ENCODE data around the gene UTS2B.

UTS2B gene

DNA sequence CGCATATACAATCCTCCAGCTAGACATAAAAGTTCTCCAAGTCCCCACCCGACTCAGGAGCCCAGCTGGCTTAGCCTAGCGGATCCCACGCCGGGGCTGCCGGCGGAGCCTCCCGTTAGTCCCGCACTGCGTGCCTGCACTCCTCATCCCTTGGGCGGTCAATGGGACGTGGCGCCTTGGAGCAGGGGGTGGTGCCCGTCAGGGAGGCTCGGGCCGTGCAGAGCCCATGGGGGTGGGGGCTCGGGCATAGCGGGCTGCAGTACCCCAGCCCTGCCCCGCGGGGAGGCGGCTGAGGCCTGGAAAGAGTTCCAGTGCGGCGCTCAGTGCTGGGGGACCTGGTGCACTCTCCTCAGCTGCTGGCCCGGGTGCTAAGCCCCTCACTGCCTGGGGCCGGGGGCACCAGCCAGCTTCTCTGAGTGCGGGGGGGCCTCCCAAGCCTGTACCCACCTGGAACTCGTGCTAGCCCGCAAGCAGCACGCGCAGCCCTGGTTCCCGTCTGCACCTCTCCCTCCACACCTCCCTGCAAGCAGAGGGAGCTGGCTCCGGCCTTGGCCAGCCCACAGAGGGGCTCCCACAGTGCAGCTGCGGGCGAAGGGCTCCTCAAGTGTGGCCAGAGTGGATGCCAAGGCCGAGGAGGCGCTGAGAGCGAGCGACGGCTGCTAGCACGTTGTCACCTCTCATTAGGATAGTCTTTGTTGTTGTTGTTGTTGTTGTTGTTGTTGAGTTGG is 13.3 kb downstream of the UTS2B start:
- DNase-seq (ENCODE audit: low read depth), result no peak
- H3K4me3 ChIP-seq (replicated peaks; ENCODE audit: low read depth, low read length), result no peak overlapping the region
- TF ChIP-seq, protein P1, sequence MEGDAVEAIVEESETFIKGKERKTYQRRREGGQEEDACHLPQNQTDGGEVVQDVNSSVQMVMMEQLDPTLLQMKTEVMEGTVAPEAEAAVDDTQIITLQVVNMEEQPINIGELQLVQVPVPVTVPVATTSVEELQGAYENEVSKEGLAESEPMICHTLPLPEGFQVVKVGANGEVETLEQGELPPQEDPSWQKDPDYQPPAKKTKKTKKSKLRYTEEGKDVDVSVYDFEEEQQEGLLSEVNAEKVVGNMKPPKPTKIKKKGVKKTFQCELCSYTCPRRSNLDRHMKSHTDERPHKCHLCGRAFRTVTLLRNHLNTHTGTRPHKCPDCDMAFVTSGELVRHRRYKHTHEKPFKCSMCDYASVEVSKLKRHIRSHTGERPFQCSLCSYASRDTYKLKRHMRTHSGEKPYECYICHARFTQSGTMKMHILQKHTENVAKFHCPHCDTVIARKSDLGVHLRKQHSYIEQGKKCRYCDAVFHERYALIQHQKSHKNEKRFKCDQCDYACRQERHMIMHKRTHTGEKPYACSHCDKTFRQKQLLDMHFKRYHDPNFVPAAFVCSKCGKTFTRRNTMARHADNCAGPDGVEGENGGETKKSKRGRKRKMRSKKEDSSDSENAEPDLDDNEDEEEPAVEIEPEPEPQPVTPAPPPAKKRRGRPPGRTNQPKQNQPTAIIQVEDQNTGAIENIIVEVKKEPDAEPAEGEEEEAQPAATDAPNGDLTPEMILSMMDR (IDR thresholded peaks at IDR 0.05; ENCODE audit: low read length, missing control alignments), result no peak

DNA sequence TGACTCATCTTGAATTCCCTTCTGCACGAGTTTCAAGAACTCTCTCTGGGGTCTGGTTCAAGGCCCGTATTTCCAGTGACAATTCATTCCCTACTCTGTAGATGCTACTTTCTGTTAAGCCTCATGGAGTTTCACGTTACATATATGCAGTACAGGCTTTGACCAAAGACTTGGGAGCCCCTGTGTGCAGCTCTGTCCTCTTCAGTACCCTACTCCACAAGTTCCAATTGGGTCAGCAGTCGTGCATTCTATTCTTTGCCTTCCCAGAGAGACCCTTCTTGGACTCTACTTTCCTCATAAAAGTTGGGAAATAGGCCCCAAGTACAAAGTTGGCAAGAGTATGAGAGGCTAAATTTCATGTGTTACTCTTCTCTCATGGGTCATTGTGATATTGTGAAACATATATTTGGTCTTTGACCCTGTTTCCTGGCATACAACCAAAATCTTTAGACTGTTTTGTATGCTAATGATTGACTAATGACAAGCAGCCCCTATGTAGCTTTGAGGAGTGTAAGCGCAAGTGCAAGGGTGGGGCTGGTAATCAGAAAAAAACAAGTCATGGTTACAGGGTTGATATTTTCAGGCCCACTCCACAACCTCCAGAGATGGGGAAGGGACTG is 16.1 kb downstream of the UTS2B start:
- H3K4me3 ChIP-seq (replicated peaks; ENCODE audit: low read depth, low read length), result no peak overlapping the region
- TF ChIP-seq, protein P1 (IDR thresholded peaks at IDR 0.05; ENCODE audit: low read length, missing control alignments), result no peak
- DNase-seq (ENCODE audit: low read depth), result no peak

DNA sequence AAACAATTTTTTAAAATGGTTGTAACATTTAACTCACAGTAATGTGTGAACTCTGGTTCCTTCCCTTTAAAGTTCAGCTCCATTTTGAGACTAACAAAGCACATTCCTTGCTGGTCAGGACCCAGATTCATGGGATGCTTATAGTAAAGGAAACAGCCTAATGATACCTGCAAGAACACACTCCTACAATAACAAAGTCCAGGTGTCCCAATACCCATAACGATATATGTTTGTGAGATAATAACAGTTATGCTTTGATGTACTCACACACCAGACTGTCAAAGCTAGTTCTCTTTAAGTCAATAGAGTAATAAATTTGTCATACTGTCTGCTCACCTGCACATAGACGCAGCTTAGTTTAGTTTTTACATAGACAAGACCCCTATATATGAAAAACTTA is 17.0 kb downstream of the UTS2B start:
- TF ChIP-seq, protein P1 (IDR thresholded peaks at IDR 0.05; ENCODE audit: low read length, missing control alignments), result no peak
- no peak overlapping the region for H3K4me3 ChIP-seq (replicated peaks; ENCODE audit: low read depth, low read length)
- no peak for DNase-seq (ENCODE audit: low read depth)

DNA sequence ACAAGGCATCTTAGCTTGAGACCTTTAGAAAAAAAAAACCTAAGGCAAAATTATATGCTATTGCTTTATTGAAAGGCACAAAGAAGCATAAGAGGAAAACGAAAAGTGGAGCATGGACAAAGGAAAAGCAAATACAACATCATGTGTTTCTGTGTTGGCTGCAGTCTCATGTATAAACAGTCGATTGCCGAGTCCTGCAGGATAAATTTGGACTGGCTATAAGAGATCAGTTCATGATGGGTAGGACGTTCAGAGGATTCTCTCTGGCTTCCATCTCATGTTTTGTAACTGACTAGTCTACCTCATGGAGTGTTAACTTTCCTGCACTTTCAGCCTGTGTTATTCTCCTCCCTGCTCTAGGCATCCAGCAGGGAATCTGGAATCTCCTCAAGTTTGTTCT is 23.0 kb downstream of the UTS2B start:
- TF ChIP-seq, protein P1 (IDR thresholded peaks at IDR 0.05; ENCODE audit: low read length, missing control alignments), result no peak
- no peak for DNase-seq (ENCODE audit: low read depth)
- no peak overlapping the region for H3K4me3 ChIP-seq (replicated peaks; ENCODE audit: low read depth, low read length)

DNA sequence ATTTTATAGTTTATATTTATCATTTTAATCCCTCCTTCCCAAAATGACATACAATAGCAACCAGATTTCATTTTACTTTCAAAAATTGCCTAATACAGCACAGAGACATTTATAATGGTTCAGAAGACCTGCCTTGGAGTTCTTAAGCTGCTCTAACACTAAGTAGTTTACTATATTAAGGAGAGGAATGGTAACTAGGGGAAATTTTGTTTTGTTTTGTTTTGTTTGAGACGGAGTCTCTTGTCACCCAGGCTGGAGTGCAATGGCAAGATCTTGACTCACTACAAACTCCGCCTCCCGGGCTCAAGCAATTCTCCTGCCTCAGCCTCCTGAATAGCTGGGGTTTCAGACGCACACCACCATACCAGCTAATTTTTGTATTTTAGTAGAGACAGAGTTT is 23.9 kb downstream of the UTS2B start:
- TF ChIP-seq, protein P1 (IDR thresholded peaks at IDR 0.05; ENCODE audit: low read length, missing control alignments), result no peak
- no peak for DNase-seq (ENCODE audit: low read depth)
- H3K4me3 ChIP-seq (replicated peaks; ENCODE audit: low read depth, low read length), result no peak overlapping the region

DNA sequence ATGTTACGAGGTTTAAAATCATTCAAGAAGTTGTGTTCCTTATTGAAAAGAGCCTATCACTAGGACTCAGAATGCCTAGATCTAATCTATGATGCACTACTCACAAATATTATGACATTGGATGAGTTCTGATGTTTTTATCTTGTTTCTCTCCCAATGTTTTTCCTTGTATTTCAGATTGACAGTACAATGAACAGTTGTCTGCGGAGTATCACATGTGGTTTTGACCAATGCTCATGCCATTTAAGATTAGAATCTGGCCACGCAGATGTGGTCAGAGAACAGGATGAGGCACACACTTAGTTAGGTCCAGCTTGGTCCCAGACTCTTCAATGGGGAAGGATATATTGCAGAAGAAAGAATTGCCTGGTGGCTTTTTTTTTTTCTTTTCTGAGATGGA is 26.7 kb downstream of the UTS2B start:
- no peak overlapping the region for H3K4me3 ChIP-seq (replicated peaks; ENCODE audit: low read depth, low read length)
- TF ChIP-seq, protein P1 (IDR thresholded peaks at IDR 0.05; ENCODE audit: low read length, missing control alignments), result no peak
- DNase-seq (ENCODE audit: low read depth), result no peak

DNA sequence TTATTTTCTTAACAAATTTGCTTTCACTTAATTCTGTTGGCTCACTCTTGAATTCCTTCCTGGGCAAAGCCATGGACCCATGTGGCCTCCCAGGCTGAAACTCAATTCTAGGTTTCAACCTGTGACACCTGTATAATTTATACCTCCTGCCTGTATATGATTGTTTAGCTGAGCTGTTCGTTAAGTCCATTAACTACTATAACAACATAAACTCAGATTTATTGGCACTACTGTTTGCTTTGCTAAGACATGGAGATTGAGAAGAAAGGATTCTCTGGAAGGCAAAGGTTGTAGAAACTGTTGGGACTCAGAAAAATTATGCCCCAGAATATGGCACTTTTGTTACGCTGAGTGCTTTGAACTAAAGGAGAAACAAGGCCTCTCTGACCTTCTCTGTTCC is 27.9 kb downstream of the UTS2B start:
- DNase-seq (ENCODE audit: low read depth), result no peak
- TF ChIP-seq, protein P1 (IDR thresholded peaks at IDR 0.05; ENCODE audit: low read length, missing control alignments), result no peak
- H3K4me3 ChIP-seq (replicated peaks; ENCODE audit: low read depth, low read length), result no peak overlapping the region

All from fibroblast of pulmonary artery (primary cell).